Right lobe of liver (tissue), 6 donors: ENCODE data around the gene ZNF860. TPM values are rescaled to one million over a fixed set of nuclear protein-coding genes. Genes with fewer than 3 reads are reported as not detected.
"Not testable (repeated sequence)": the region's sequence is repeated elsewhere in the genome, so short reads cannot be mapped to it uniquely, and the experiment has no call there.

Source experiments
- ATAC-seq, 4 donors: fragments of 200-7000 bp; cut with Tn5 transposase; one replicate each; pipeline ENCODE4 v1.9.1; 2020; ENCODE audit warnings: mild to moderate bottlenecking in 4 of 4, moderate library complexity in 4 of 4
- DNase-seq, 3 donors: peaks; one replicate each; pipeline ENCODE4 v3.0.0-alpha.2; 2020
- H3K27ac ChIP-seq, 3 donors: fragments of 200-600 bp; one replicate each; pipeline ENCODE4 v1.8.0; 2022
- H3K27me3 ChIP-seq, 2 donors: fragments of 200-600 bp; one replicate each; pipeline ENCODE4 v1.8.0; 2022
- H3K36me3 ChIP-seq, 4 donors: fragments of 200-600 bp; sonication (generic) in 1 of 4; one replicate each; pipeline versions ENCODE4 v1.5.1 to v1.8.0; 2017 to 2022; ENCODE audit warnings: control low read depth in 1 of 4
- H3K4me1 ChIP-seq, 4 donors: fragments of 200-600 bp; sonication (generic) in 1 of 4; one replicate each; pipeline versions ENCODE4 v1.5.1 to v1.8.0; 2017 to 2022; ENCODE audit warnings: control low read depth in 1 of 4
- H3K4me3 ChIP-seq, 3 donors: fragments of 200-600 bp; one replicate each; pipeline ENCODE4 v1.8.0; 2022
- H3K9me3 ChIP-seq, 4 donors: fragments of 200-600 bp; sonication (generic) in 1 of 4; one replicate each; pipeline versions ENCODE4 v1.5.1 to v1.8.0; 2017 to 2022; ENCODE audit warnings: control low read depth in 1 of 4
- POLR2A ChIP-seq: fragments of 450-650 bp; IDR thresholded peaks from one replicate; pipeline ENCODE4 v1.6.1; 2017; ENCODE audit warnings: antibody characterized with exemption, mild to moderate bottlenecking
- WGBS: methylation state at CpG from one replicate; pipeline ENCODE4 v1.1.6; 2018; ENCODE audit warnings: low coverage, low lambda C conversion rate; ENCODE audit not compliant: insufficient coverage; ENCODE audit errors: missing lambda C conversion rate; 5-methylcytosine and 5-hydroxymethylcytosine counted together
- intact Hi-C, 2 donors: fragments of 100-400 bp; cut with DNase I; formaldehyde crosslinking; loops; one replicate each; pipeline versions ENCODE4 v1.11.2 to v1.14.1; 2022
- total RNA-seq, 6 experiments: library from RNA; depleted of rRNA in 2 of 6; stranded (reverse); fragments of >200 nt in 2 of 6; fragmentation: NEBNext Ultra II Directional in 3 of 6; extraction: Animal tissue kit (Norgen Biotek cat#: 25700) in 3 of 6; gene quantifications; one replicate each; pipeline versions ENCODE4 v1.1.0 to v1.2.4, GENCODE V29; 2016 to 2023
- TF ChIP-seq, protein P1 (sequence below), 4 donors: fragments of 200-600 bp in 3 of 4; fragments of 450-650 bp in 1 of 4; IDR thresholded peaks; one replicate each; pipeline versions ENCODE4 v1.5.1 to v1.8.0; 2016 to 2022; ENCODE audit warnings: antibody characterized with exemption in 4 of 4, mild to moderate bottlenecking in 2 of 4
- donor health status: DM: no; HTN: yes; CAD: no.
- donor health status: DM: no; HTN: no; CAD: no.
- donor health status: DM: no; HTN: no; CAD: no.
- donor health status: DM: no; HTN: yes; CAD: no.
- donor health status: DM: no; HTN: yes; CAD: no.

The ZNF860 gene
- total RNA-seq, 6 experiments from 2014 or later, result 0.06 to 0.39 (median 0.13) TPM; not detected in 1

- intact Hi-C loops, result no loop called here
- Histone ChIP-seq H3K27ac (no peak overlapping the region), H3K4me3 (no peak overlapping the region), H3K9me3 (no peaks in the 10 kb centered on the region), H3K4me1 (no peaks in the 10 kb centered on the region), H3K27me3 (no peaks in the 10 kb centered on the region), H3K36me3 (no peaks in the 10 kb centered on the region)
- ATAC-seq (no peak), DNase-seq (no peak)
- 71% methylated on average over 1 of the region's 1 CpG for WGBS
- TF ChIP-seq, protein P1, sequence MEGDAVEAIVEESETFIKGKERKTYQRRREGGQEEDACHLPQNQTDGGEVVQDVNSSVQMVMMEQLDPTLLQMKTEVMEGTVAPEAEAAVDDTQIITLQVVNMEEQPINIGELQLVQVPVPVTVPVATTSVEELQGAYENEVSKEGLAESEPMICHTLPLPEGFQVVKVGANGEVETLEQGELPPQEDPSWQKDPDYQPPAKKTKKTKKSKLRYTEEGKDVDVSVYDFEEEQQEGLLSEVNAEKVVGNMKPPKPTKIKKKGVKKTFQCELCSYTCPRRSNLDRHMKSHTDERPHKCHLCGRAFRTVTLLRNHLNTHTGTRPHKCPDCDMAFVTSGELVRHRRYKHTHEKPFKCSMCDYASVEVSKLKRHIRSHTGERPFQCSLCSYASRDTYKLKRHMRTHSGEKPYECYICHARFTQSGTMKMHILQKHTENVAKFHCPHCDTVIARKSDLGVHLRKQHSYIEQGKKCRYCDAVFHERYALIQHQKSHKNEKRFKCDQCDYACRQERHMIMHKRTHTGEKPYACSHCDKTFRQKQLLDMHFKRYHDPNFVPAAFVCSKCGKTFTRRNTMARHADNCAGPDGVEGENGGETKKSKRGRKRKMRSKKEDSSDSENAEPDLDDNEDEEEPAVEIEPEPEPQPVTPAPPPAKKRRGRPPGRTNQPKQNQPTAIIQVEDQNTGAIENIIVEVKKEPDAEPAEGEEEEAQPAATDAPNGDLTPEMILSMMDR (IDR thresholded peaks at IDR 0.05), result no peak
- no peak for TF ChIP-seq POLR2A
Measured at GRCh38 chr3:31988271-31988670, 6.7 kb downstream of the ZNF860 start.

- H3K36me3 ChIP-seq, H3K27me3 ChIP-seq, H3K9me3 ChIP-seq, H3K4me3 ChIP-seq, intact Hi-C loops, H3K27ac ChIP-seq, DNase-seq, H3K4me1 ChIP-seq, ATAC-seq: not testable (repeated sequence)
- 78% methylated on average over 6 of the region's 6 CpGs for WGBS
Measured at GRCh38 chr3:31992995-31993394, 11.4 kb downstream of the ZNF860 start.

- Histone ChIP-seq H3K9me3 (no peaks in the 10 kb centered on the region), H3K4me3 (no peak overlapping the region), H3K36me3 (no peaks in the 10 kb centered on the region), H3K27me3 (no peaks in the 10 kb centered on the region), H3K27ac (no peak overlapping the region), H3K4me1 (no peaks in the 10 kb centered on the region)
- 67% methylated on average over 1 of the region's 1 CpG for WGBS
- TF ChIP-seq POLR2A, result no peak
- TF ChIP-seq, protein P1 (IDR thresholded peaks at IDR 0.05), result no peak
- DNase-seq (no peak), ATAC-seq (no peak)
- intact Hi-C loops, result no loop called here
Measured at GRCh38 chr3:31993843-31994242, 12.3 kb downstream of the ZNF860 start.

DNA sequence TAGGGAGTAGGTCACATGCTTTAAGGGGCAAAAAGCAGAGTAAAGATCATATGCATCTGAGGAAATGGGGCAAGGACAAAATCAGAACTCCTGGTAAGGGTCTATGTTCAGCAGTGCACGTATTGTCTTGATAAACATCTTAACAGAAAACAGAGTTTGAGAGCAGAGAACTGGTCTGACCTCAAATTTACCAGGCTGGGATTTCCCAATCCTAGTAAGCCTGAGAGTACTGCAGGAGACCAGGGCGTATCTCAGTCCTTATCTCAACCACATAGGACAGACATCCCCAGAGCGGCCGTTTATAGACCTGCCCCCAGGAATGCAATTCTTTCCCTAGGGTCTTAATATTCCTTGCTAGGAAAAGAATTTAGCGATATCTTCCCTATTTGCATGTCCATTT, 13.5 kb downstream of the ZNF860 start:
- DNase-seq, ATAC-seq, H3K27ac ChIP-seq, H3K36me3 ChIP-seq, H3K27me3 ChIP-seq, H3K4me3 ChIP-seq, H3K9me3 ChIP-seq, intact Hi-C loops, H3K4me1 ChIP-seq: not testable (repeated sequence)
- 74% methylated on average over 4 of the region's 5 CpGs for WGBS

DNA sequence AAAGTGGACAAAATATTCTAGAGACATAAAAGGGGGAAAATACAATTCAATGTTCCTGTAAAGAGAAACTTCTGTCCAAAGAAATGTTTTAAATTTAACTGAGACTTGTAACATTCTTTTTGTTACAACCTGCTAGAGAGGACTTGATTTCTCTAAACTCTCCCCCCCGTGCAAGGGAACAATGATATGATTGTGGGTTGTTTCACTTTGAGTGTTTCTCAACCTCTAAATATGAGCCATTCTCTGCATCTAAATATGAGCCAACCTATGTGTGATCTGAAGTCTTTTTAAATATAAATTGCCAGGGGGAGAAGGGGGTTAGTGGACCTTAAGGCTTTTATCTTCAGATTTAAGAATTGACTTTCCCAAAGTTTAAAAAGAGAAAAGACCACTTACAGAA, 14.6 kb downstream of the ZNF860 start:
- DNase-seq (no peak), ATAC-seq (no peak)
- intact Hi-C loops, result no loop called here
- no peaks in the 10 kb centered on the region for H3K27me3 ChIP-seq
- no peaks in the 10 kb centered on the region for H3K4me1 ChIP-seq
- H3K9me3 ChIP-seq, result no peaks in the 10 kb centered on the region
- TF ChIP-seq, protein P1 (IDR thresholded peaks at IDR 0.05), result no peak
- no peaks in the 10 kb centered on the region for H3K36me3 ChIP-seq
- no peak overlapping the region for H3K4me3 ChIP-seq
- H3K27ac ChIP-seq, result no peak overlapping the region
- WGBS, result 50% methylated on average over 1 of the region's 1 CpG

DNA sequence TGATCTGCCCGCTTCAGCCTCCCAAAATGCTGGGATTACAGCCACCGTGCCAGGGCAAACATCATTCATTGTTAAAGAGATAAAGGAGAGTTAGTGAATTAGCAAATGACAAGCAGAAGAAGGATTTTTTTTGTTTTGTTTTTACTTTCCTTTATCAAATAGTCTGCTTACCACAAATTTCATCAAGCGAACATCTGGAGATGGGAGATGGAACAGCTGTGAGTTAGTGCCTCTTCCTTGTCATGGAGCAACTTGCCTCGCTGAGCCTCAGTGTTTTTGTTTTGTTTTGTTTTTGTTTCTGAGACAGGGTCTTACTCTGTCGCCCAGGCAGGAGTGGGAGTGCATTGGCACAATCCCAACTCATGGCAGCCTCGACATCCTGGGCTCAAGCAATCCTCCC, 15.9 kb downstream of the ZNF860 start:
- intact Hi-C loops, result no loop called here
- Histone ChIP-seq H3K9me3 (no peaks in the 10 kb centered on the region), H3K4me1 (no peaks in the 10 kb centered on the region), H3K36me3 (no peaks in the 10 kb centered on the region), H3K27me3 (no peaks in the 10 kb centered on the region), H3K4me3 (no peak overlapping the region), H3K27ac (no peak overlapping the region)
- no peak for TF ChIP-seq POLR2A
- TF ChIP-seq, protein P1 (IDR thresholded peaks at IDR 0.05), result no peak
- ATAC-seq, result no peak
- 60% methylated on average over 6 of the region's 6 CpGs for whole genome bisulfite sequencing
- DNase-seq, result no peak
